ENCODE measurements around the gene ERBB4.

Gene ERBB4

DNA sequence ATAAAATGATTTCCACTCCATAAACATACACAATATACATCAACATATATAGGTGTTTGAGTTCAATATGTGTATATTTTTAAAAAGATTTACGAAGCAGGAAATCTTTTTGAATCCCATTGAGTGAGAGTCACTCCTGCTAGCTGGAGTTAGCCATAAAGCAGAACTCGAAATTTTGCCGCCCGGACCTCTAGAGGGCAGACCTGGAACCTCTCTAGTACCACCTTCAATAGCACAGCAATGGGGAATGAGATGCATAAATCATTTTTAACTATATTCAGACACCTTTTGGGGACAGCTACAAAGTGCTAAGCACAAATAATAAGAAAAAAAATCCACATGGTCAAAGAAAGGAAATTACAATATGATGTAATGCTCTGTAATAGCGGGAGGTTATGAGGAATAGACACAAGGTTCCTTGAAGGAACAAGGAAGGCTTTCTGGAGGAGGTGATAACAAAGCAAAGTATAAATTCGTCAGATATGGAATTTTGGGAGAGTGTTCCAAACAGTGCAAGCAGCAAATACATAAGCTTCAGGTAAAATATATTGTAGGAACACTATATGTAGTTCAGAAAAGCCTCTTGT lies 533.4 kb downstream of the ERBB4 start:
- peak; percentile 61 for DNase-seq (ENCODE audit: low read depth)

DNA sequence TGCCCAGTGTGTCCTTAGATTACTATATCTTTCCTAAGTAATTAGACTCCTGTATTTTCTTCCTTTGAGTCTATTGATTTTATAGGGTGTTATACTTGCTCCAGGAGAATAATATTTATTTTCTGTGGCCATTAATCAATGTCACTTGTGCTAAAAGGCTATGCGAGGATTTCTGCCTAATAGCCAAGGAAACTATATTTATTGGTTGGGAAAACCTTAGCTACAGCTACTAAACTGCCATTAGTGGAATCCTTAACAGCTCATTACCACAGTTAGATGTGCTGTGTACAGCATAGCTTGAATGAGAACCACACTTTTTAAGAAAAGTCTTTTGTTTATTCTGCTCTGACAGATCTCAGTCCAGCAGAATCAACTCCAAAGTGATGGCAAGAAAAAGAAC lies 537.3 kb downstream of the ERBB4 start:
- no peak for DNase-seq (ENCODE audit: low read depth)

DNA sequence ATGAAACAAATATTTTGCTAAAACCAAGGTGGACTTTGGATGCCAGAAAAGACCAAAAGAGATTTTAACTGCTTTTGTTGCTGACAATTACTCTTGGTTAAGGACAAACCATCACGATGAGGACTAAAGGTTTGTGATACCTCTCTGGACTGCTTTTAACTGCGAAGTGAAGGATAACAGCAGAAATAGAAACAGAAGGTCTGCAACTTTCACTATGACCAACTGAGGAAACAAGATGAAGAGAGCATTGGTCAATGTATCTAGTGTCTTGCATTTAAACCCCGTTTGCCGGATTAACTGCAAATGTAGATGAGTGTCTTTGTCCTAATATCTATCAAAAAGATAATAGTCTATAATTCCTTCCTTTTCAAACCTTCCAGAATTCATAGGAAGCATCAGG lies 541.7 kb downstream of the ERBB4 start:
- DNase-seq (ENCODE audit: low read depth) = no peak

DNA sequence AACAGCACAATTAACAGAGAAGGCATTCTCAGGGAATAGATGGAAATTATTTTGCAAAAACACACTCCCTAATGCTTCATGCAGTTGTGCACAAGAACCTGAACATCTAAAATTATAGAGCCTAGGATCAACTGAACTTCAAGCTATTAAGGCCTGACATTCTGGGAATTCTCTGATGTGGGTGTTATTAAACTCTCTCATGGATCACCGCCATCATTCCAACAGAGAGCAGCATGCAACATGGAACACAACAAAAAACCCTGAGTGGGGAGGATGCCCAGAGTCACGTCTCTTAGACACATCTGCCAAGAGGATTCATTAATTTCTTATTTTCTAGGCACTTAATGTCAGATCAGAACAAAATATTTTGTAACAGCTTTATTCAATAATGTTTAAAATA lies 543.8 kb downstream of the ERBB4 start:
- no peak for DNase-seq (ENCODE audit: low read depth)

DNA sequence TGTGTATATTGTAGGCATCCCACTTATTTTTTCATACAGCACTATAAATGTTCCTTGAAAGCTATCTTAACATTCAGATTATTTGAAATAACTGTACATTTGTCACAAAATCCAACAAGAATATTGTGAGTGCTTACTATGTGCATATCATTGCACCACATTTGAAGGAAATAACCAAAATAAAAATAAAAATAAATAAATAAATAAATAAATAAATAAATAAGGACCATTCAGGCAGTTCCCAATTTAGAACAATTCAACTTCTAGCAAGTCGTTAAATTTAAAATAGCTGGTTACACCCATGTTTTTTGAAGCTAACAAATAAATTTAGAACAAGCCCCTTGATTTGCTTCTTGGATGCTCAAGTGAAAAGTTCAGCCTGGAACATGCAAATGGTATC lies 548.3 kb downstream of the ERBB4 start:
- no peak for DNase-seq (ENCODE audit: low read depth)

DNA sequence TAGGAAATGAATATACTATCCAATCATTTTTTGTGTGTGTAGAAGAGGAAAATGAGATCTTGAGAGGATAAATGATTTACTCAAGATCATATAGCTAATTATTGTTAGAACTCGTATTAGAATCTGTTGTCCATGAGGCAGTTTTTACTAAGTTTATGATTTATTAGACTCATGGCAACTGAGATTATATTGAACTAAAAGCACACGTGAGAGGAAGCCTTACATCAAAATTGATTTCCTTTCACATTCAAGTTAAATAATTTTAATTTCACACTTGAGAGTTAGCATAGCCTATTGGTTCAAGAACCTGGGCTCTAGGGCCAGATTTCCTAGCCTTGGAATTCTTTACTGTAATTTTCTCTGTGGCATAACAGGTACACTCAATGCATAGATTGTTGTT lies 552.3 kb downstream of the ERBB4 start:
- DNase-seq (ENCODE audit: low read depth) = no peak

DNA sequence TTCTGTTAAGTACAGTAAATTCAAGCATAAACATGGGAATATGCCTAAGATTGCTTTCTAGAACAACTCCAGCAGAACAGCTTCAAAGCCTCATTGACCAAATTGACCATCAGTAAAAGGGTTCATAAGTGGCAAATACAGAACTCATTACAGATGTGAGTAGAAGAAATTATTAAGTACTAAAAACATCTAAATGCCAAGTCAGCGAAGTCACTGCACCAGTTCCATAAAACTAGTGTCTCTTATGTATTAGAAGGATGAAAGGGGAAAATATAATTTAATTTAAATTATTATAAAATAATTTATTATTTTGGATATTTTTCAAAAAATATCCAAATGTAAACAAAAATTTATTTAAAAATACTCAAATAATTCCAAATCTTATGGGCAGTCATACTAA lies 553.2 kb downstream of the ERBB4 start:
- DNase-seq (ENCODE audit: low read depth) = no peak

DNA sequence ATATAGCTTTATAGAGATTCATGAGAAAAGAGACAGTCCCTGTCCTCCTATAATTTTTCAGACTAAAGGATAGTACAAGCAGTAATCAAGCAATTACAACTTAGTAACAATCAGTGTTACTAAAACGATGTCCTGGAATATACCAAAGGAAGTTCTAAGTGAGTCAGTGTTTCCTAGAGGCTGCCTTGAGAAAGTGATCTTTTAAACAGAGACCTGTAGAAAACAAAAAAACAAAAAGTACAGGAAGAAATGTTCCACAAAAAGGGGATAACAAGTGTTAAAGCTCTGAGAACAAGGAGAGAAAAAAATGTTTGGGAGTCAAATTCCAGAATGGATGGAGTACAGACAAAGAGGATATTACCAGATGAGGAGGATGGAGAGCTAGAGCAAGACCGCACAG lies 556.4 kb downstream of the ERBB4 start:
- DNase-seq (ENCODE audit: low read depth) = peak; percentile 47

DNA sequence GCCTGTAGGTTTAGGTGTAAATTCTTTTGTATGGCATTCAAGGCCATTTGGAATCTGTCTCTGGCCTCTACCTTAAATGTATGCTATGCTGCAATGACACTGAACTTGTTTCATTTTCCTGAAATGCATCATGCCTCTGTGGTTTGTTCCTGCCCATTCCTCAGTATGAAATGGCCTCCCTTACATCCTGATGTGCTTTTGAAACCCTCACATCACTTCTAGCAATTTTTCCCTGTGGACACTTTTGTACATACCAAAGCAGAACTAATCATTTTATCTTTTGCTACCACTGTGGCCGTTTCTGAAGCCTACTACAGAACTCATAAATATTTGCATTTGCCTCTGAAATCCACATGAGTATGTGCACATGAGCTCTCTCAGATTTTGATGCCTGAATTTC lies 557.2 kb downstream of the ERBB4 start:
- DNase-seq (ENCODE audit: low read depth) = peak; percentile 3

DNA sequence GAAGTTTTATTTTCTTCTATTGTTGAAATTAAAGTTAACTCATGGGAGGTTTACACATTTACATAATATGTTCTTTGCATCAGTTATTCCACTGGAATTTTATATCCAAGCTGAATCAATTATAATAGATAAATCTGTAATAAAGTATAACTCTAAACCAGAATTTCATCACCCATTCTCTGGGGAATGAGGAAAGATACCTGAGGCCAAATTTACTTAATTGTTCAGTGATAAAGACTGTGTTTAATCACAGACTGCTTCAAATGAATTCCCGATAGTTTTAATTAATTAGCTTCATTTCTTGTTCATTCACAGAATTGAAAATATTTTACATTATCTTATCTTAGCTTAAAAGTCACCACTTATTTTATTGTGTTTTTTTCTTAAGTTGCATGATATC lies 562.5 kb downstream of the ERBB4 start:
- no peak for DNase-seq (ENCODE audit: low read depth)

DNA sequence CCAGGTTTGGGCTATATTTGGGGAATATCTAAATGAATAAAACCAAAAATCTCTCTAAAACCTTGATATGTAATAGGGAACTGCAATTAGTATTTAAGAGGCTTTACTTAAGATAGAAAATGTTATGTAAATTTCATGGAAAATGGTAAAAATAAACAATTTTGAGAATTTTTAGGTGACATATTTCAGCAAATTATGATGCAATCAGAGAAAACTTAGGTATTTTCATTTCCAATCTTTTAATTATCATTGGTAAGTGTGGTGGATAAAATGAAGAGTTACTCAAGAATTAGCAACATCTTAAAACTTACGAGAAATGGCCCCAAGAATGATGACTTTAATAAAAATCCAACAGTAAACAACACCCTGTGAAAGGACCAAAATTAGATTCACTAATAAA lies 571.4 kb downstream of the ERBB4 start:
- no peak for DNase-seq (ENCODE audit: low read depth)

DNA sequence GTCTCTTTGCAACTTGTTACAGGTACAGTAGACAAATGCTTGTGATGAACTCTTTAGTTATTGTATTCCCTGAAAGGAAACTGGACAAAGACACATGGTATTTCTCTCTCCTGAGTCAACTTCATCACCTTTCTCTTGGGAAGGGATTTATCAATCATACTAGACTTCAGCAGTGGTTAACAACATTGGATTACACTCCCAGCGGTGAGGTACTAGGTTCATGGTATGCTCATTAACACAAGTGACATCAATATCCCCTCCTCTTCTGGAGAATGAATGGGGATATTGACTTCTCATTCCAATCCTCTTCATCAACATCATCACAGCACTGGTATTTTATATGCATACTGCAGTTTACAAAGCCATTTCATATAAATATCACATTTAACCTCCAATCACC lies 574.6 kb downstream of the ERBB4 start:
- DNase-seq (ENCODE audit: low read depth) = no peak

DNA sequence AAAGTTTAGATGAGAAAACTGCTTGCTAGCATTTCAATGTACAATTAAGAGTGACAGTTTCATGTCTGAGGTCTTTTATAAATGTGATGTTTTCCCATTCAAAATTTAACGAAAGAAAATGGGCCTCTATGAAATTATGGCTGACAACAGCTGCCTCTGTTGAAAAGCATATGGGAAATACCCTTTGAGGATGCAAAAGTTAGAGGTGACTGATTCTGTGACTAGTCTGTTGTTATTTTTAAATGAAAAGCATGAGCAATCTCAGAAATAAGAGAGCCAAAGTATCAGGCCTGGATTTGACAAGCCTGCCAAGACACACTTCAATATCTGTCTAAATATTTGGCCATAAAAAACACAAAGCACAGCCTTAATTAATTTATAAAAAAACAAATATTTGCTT lies 580.8 kb downstream of the ERBB4 start:
- no peak for DNase-seq (ENCODE audit: low read depth)

DNA sequence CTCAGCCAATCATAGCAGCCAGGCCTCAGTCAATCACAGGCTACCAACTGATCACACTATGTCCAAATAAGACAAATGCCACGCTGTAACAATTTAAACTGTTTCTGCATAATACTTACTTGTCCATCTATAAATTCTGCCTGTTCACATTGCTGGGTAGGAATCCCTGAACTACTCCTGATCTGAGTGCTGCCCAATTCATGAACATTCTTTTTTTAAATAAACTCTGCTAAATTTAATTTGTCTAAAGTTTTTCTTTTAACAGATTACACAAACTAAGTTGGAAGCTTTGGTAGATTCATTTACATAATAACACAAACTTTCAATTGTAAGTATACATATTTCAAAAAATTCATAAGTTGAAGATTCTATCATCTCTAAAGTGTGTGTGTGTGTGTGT lies 583.0 kb downstream of the ERBB4 start:
- no peak for DNase-seq (ENCODE audit: low read depth)

DNA sequence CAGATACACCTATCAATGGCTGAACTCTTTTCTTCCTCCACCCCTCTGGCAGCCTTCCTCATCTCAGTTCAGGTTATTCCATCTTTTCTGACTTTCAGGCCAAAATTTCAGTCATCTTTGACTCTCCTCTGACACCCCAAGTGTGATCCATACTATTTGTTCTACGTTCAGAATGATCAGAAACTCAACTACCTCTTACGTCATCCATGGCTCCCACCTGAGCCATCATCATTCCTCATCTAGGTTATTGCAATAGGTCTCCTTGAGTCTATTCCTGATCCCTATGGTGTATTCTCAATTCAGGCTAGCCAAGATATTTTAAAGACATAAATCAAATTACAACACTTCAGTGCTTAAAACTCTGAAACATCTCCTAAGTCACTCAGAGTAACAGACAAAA lies 589.7 kb downstream of the ERBB4 start:
- no peak for DNase-seq (ENCODE audit: low read depth)

DNA sequence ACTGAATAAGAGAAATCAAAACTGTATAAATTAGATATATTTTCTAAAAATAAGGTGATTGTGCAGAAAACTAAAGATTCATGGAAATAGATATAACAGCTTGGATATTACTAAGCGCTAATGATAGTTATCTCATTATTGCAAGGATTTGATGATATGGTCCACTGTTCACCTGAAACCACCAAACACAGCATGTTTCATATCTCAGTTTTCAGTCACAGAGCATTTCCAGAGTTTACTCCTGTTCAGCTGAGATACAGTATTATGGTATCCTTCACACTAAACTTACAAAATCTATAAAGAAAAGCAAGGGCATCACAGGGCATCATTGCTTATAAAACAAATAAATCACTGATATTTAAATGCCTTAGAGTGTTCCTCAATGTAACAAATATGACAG lies 591.6 kb downstream of the ERBB4 start:
- no peak for DNase-seq (ENCODE audit: low read depth)

DNA sequence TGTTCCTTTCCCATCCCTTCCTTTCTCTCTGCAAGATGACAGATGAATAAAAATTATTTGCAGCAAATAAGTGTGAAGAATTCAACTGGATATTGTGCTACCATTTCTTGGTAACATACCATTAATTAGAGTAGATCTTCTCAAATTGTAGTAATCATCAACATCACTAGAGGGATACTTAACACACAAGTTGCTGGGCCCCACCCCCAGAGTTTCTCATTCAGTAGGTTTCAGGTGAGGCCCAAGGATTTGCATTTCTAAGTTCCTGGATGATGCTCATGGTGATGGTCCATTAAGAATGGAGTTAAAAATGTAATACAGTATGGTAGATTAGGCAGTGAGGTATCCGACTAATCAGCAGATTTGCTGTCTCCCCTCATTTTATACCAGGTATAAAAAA lies 594.0 kb downstream of the ERBB4 start:
- DNase-seq (ENCODE audit: low read depth) = no peak

DNA sequence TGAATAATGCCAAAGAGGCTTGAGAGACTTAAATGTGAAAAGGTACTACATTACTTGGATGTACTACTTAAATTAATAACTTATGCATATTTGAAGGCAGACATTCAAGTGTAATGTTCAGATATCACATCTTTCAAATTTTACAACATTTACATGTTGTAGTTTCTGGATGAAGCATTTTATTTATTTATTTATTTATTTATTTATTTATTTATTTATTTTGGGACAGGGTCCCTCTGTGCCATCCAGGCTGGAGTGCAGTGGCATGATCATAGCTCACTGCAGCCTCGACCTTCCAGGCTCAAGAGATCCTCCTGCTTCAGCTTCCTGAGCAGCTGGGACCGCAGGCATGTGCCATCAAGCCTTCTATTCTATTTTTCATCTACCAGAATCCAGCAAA lies 596.4 kb downstream of the ERBB4 start:
- no peak for DNase-seq (ENCODE audit: low read depth)

DNA sequence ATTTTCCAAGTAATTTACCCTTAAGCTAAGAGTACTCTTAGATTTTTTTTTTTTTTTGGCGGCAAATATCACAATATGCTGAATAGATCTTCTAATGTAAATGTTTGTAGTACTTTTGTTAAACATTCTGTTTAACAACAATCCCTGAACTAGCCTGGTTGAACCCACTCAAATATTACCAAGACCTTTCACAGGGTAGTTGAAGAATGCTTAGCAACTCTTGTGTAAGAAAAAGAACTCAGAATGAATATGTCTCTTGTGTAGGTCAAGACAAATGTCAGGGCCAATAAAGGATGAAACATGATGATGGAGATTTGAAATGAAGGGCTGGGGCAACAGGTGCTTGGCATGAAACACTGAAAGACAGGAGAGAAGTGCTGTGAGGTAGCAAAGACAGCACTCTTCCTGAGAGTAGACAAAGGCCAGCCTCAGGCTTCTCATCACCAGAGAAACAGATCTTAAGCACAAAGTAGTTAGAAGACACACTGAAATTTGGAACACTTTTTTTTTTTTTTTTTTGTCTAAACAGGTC lies 597.3 kb downstream of the ERBB4 start:
- no peak for DNase-seq (ENCODE audit: low read depth)

DNA sequence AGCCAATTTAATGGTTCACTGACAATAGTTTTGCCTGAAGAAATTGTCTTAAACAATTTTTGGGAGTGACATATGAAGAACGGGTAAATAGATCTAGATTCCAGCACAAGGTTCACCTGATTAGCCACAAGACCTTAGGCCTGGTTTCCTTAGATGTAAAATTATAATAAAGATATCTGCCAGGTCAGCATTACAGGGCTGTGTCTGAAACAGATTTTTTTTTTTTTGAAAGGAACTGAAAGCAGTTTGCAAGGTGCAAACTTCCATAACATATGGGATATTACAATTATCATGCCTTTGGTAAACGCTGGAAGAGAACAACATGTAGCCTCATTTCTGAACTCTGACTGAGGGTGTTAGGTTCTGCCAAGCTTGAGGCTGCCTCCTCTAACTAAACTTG lies 599.4 kb downstream of the ERBB4 start:
- no peak for DNase-seq (ENCODE audit: low read depth)

DNA sequence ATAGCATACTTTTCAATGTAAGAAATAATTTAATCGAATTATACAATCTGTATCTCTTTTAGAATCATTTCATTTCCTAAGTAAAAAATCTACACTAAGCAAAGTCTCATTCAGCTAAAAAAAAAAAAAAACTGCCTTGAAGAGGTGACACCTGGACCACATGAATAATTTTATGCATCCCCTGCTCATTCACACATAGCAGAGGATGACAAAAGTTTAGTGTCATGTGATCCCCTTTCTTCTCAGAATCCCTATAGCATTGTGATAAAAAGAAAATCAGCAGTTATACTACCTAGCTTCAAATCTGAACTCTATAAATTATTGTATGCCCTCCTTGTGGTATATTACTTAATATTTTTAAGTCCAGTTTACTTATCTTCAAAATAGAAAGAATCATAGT lies 603.8 kb downstream of the ERBB4 start:
- no peak for DNase-seq (ENCODE audit: low read depth)

DNA sequence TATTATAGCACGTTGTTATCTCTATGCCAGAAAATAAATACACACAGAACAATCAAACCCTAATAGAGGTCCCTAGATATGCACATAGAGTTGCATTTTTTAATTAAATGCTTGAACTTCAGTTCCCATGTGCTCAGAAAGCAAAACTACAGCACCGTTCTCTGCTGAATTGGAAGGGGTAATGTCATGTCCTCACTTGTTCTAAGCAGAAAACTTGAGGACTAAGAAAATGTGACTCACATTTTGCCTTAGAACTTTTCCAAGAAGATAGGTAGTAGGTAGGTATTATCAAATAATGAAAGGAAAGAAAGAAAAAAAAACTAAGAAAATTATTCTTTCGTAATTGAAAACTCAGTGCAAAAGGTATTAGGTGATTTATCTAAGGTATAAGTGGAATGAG lies 607.3 kb downstream of the ERBB4 start:
- DNase-seq (ENCODE audit: low read depth) = no peak

DNA sequence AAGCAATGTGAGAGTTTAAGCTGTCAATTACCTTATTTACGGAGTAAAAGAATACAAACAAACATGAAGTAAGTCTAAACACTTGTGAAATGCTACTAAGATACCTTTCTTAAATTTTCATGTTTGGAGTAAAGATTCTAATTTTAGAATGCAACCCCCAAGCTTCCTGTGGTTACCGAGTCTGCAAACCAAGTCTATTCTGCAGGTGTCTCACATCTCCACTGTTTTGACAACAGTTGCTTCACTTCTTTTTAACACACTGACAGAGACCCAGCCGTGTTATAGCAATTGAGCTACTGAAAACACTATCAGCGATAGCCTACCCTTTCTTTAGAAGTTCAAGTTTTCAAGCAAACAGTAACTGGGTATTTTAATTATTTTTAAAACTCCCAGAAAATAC lies 608.3 kb downstream of the ERBB4 start:
- DNase-seq (ENCODE audit: low read depth) = no peak

DNA sequence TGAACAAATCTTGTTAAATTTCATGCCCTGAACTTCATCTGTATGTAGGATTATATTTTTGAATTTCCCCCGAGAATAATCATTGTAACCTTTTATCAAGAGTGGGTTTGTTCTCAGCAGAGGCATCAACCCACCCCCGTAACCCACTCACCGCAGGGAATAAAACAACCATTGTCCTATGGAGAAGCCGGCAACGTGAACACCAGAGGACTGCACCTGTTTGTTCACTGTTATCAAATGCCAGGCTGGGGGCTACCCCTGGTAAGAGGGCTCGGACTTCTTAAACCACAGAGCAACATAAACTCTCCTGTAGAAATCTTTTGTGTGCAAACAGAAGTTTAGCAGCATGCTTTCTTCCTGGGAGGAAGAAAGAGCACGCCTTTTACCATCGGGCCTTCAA lies 610.4 kb downstream of the ERBB4 start:
- DNase-seq (ENCODE audit: low read depth) = no peak

DNA sequence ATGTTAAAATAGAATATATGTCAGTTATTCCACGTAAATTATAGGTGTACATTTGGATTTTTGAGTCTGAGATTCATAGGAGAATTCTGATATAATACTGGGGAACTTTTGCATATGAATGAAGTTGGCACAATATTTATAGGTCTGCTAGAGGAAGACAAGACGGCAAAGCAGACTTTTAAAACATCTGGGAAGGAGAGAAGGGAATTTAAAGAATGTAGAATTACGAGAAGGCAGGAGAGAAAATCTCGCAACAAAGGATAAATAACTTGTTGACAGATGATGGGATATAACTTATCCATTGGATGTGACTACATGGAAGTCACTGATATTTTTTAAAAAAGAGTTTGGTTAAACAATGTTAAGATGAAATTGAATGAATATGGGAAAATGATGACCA lies 615.6 kb downstream of the ERBB4 start:
- DNase-seq (ENCODE audit: low read depth) = no peak

Measured in iris pigment epithelial cell (primary cell).